OCI-LY3 (cell line): ENCODE results near the gene HMGCLL1.

Experiments
- CTCF ChIP-seq: fragments of 200-600, 300-600 bp; sonication (generic); IDR thresholded peaks from 2 replicates; pipeline ENCODE4 v1.5.1; 2014; ENCODE audit warnings: antibody characterized with exemption, low read length, low read depth
- EZH2phosphoT487 ChIP-seq: fragments of 200-600 bp; shearing (Covaris generic); IDR thresholded peaks from 2 replicates; pipeline ENCODE4 v1.6.1; 2018; ENCODE audit warnings: antibody characterized with exemption, mixed run types, low read depth

- TF ChIP-seq EZH2phosphoT487 (no peak), CTCF (no peak)
Observed at GRCh38 chr6:55567558-55567957, 11.4 kb downstream of the HMGCLL1 start.
